Skeletal muscle cell (primary cell): ENCODE data around the gene LRP1.

Source experiments
- DNase-seq: peaks from one replicate; pipeline ENCODE4 v3.0.0-alpha.2; 2010; ENCODE audit warnings: low read depth
- H3K4me3 ChIP-seq: 2 replicates; pipeline ENCODE4 v1.5.1; 2011; ENCODE audit warnings: low read depth, mild to moderate bottlenecking, control low read depth, low read length, moderate library complexity

Gene LRP1

DNA sequence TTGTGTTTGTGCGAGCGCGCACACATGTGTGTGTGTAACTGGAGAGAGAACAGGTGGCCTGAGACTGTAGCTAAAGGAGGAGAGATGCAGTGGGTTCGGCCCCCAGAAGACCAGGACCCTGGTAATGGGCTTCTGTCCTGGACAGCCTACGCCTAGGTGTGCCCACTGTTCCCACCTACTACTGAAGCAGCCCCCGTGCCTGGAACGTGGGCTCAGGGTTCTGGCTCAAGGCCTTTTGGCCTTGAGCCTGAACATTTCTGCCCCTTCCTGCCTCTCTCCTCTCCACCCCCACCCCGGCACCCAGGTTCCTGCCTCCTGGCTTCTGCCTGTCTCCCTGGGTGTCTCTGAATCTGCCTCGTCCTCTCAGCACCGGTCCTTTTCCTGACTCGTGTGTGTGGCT lies 86.8 kb downstream of the LRP1 start:
- H3K4me3 ChIP-seq: no peak overlapping the region
- no peak for DNase-seq

DNA sequence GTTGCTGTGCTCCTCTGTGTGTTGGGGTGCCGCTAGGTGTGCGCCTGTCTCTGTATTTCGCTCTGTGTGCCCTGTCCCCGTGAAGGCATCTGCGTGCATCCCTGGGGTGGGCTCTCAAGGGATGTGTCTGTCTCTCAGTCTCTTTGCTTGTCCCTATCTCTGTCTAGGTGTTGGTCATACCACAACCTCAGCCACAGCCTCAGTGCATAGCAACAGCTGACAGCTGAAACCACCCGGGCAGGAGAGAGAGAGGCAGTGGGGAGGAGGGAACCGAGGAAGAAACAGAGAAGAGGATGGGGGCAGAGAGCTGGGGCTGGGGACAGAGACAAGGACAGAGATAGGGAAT lies 87.4 kb downstream of the LRP1 start:
- no peak for DNase-seq
- H3K4me3 ChIP-seq: no peak overlapping the region

DNA sequence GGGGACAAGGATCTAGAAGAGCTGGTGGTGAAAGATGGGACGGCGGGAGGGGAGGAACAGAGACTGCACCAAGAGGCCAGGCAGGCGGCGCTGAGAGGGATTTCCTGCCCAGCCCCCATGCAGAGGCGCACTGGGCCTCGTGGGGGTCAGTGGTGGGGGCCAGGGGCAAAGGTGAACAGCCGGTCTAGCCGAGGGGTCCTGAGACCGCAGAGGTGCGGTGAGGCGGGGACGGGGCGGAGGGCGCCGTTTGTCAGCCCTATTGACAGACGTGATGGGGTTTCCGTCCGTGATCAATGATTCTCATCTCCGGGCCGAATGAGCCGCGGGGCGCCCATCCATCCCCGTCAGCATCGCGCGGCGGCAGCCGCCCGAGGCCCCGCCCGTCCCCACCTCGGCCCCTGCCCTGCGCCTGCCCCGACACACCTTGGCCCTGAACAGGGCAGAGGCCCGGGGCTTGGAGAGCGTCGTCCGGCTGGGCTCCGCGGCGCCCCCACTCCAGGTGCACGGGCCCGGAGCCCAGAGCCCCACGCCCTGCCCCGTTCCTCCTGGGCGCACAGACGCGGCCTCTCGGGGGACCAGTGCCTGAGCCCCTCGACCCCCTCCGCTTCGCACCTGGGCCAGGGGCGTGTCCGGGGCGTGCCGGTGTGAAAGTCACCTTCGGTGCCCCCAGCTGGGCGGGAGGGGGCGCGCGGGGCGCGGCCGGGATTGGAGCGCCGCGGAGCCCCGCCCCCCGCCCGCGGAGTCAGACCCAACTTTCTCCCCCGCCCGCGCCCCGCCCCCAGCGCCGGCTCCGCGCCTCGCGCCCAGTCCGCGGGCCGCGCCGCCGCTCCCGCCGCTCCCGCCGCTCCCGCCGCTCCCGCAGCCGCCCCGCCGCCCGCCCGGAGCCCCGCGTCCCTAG lies 88.0 kb downstream of the LRP1 start, which contains the start of gene NXPH4:
Gene NXPH4 (plus strand): TSS at position 781 of the 898 bp plus-strand sequence. CDS start 176 bp downstream, outside the sequence.
- DNase-seq: no peak
- peak within 1 kb of the TSS; percentile 60 for H3K4me3 ChIP-seq

DNA sequence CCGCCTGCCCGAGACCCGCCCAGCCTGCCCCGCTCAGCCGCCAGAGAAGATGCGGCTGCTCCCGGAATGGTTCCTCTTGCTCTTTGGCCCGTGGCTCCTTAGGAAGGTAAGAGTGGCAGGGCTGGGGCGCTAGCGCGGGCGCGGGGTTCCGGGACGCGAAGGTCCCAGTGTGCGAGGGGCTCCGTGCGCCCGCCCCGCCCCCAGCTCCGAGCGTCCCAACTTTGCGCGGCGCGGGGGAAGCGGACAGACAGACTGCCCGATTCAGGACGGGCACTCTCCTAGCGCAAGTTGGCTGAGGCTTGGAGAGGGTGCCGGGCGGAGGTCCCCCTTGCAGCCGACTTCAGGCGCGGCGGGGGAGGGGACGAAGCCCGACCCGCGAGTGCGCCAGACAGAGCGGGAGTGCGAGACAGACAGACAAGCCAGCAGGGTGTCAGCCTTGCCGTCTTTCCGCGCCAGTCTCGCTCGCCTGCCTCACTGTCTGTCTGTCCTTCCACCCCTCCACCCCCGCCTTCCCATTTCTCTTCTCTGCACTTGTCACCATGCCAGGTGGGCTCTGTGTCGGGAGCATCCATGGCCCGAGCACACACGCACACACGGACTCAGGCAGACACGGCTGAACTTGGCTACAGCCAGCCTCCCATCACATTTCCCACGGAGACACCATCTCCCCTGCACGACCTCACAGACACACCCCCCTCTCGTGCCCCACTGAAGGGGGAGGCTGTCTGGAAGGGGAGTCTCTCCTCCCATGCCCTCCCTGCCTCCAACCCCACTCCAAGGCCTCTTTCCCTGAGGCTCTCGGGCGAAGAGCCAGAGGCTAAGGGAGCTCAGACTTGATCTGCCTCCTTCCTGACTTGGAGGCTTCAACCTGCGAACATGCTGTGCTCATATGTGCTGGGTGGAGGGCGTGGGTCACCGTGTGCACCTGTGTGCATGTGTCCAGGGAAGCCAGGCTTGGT lies 88.9 kb downstream of the LRP1 start:
- H3K4me3 ChIP-seq: peak overlapping the region; percentile 60
- DNase-seq: no peak

DNA sequence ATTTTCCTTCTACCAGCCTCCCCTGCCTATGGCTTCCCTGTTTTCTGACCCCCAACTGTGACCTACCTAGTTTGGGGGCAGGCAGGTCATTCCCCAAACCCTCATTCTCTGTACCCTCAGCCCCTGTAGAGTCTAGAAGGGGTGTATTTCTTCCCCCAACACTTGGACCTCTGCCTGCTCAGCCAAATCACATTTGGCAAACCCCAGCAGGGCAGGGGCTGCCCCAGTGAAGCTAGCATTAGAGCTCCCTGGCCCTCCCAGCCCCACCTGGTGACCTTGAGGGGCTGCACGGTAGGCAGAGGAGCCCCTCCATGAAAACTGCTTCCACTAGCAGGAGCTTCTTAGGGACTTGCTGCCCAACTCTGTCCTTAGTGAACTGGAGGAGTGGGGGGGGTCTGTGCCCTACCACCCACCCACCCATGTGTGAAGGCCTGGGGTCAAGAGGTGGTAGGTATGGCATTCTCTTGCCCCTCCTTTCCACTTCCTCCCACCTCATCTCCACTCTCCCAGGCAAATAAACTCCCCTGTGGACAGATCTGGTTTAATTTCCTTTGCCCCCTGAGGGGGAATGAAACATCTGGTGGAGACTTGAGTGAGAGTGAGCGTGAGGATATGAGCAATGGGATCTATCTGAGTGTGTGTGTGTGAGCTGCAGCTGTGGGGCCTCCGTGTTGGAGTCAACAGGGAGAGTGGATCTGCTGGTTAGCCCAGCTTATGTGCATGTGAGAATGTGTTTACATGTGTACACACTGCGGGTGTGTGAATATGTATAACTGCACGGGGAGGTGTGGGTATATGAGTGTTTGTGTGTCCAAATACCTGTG lies 90.0 kb downstream of the LRP1 start:
- DNase-seq: no peak
- no peak overlapping the region for H3K4me3 ChIP-seq

DNA sequence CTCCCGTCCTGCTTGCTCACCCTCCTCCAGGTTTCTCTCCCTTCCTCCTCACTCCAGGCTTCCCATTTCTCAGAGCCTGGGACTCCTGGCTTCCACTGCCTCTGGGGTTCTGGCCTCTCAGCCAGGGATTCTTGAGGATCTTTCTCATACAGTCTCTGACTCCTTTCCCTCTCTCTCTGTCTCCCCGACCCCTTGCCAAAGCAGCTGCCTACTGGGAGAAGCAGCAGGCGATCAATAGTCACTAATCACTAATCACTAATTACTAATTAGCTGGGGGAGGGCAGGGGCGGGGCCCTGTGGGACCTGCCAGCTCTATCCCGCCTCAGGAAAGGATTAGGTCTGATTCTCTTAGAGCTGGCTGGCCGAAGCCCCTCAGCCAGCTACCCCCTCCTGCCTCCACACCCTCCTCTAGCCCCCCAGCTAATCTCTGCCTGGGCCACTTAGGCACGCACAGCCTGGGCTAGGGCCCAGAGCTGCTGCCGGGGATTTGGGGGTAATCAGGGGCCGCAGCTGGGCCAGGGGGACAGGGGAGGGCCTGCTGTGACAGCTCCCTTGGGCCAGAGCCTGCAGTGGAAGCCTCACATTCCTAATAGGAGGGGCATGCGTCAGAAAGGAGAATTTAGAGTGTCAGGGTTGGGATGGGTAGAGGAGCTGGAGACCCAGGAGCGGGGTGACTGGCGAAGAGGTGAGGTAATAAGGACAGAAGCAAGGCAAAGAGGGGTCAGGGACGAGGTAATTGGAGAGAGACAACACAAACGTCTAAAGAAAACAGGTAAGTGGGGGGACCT lies 91.1 kb downstream of the LRP1 start:
- no peak for DNase-seq
- H3K4me3 ChIP-seq: no peak overlapping the region

DNA sequence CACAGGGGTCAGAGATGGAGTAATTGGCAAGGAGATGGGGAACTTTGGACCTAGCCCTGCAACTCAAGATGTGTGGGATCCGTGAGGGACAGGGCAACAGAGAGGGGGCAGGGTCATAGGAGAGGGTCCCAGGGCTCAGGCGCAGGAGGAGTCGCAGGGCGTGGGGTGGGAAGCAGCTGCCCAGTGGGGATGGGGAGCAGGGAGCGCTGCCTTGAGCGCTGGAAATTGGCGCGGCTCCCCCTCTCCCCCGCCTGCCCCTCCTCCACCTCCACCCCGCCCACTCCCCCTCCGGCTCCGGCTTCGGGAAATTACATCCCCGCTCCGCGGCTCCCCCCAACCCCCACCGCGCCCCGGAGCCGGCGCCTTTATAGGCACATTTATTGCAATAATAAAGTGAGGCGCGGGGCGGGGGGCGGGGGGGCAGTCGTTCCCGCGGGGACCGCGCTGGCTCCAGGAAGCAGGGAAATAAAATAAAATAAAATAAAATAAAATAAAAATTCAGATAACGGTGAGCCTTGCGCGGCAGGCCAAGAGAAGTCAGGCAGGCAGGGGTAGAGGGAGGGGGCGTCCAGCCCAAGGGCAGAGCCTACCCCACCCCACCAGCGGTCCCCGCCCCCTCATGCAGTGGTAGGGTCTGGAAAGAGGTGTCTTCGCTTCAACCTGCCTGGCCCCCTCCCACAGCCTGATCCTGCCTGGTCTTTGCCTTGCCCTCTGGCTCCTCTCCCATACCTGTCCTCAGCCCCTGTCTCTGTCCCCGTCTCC lies 91.9 kb downstream of the LRP1 start:
- no peak overlapping the region for H3K4me3 ChIP-seq
- no peak for DNase-seq

DNA sequence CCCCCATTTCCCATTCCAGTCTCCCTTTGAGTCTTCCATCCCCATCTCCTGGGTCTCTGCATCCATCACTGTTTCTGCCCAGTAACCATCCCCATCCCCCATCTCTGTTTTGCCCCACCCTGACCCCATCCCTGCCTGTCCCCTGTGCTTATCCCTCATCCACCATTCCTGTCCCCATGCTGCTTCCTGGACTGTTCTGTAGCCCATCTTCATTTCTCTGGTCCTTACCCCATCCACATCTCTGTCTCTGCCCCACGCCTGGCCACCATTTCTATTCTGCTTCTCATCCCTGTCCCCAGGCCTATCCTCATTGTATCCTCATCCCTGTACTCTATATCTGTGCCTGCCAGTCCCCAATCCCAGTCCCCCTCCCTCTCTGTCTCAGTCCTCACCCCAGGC lies 92.5 kb downstream of the LRP1 start:
- H3K4me3 ChIP-seq: no peak overlapping the region
- DNase-seq: no peak

DNA sequence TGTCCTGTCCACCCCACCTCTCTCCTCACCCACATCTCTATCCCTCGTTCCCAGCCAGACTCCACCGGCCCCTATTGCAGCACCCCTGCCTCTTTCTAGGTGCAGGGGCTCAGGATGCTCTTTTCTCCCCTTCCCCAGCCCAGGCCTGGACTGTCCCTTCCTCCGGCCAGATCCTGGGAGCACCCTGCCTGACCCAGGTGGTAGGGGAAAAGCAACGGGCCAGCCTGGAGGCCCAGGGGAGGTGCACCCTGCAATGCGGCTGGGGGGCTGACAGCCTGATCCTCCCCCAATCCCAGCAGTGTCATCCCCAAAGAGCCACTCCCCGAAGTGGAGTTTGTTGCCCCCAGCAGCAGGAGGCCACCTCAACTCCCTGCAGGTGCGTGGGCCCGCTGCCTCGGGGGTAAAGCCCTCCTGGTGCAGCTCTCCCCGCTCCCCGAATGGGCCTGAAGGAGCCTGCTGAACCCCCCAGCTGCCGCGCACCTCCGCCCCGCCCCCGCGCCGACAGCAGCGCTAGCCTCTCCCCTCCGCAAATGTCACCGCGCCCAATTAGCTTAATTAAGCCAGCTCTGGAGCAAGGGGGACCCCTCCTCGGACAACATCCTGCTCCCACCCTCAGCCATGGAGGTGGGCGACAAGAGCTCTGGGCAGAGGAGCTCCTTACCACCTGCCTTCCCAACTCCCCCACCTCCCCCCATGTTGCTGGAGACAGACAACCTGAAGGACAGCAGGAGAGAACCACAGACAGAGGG lies 93.1 kb downstream of the LRP1 start:
- H3K4me3 ChIP-seq: no peak overlapping the region
- DNase-seq: no peak

DNA sequence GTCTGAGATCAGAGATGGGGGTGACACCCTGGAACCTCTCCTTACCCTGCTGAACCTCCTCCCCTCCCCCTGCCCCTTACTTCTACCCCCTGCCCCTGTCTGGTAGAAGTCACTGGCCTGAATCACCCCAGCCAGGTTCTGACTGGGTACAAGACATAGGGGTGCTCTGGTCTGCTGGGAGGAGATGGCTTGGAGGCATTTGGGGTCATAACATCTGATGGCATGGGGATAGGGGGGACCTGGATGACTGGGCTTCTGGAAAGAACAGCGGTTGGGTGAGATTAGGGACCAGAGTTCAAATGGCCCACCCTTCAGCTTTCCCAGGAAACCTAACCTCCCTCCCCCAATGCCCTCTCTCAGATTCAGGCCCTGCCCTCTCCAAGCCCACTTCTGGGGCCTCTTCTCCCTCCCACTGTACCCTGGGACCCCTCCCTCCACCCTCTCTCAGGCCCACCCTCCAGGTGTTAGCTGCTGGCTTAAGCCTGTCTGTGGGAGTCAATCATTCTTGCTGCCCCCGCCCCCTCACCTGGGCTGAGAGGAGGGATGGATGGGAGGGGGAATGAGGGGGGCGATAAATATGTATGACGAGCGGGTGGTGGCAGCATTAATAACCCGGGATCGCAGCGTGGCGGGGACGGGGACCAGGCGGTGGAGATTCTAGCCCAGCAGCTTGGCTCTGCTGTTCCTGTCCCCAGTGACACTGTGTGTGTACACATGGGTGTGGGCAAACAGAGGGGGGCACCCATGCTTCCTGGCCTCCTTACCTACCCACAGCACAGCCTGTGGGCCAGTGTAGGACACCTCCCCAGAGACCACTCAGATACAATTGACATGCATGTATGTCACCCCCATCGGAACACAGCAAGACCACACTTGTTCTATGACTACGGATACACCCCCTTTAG lies 94.3 kb downstream of the LRP1 start:
- no peak overlapping the region for H3K4me3 ChIP-seq

DNA sequence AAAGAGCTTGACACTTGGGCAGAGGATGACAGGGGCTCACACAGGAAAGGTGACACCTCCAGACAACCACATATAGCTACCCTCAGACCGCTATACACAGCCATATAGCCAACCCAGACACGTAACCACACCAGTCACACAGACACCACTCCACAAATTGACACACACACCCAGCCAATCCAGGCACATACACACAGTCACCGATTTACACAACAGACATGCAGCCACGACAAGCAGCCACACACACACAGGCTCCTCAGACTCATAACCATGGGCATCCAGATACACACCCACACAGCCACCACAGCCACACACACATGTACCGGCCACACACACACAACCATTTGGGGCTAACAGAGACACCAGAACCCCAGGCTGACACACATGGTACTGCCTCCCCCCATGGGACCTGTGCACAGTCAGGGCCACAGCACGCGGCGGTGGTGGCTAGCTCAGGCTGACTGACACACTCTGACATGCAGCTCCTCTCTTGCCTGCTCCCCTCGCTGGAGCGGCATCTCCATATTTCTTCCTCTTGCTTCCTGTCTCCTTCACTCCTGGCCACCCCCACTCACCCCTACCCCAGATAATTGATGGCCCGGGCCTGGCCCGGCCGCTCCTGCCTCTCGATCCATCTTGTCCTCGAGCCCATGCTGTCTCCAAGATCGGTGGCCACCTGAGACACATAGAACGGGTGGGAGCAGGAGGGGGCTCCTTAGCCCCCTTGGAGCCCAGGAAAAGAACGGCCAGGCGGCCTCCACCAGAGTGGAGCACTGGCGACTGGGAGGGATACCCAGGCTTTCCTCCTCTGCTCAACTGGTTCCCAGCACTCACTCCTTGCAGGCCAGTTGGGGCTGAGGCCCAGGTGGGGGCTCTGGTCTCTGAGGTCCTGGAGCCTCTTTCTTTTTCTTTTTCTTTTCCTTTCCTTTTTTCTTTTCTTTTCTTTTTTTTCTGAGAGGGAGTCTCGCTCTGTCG lies 95.2 kb downstream of the LRP1 start:
- DNase-seq: no peak
- no peak overlapping the region for H3K4me3 ChIP-seq

More for the DNA sequence above, 94.3 kb downstream of the LRP1 start:
- DNase-seq: no peak

DNA sequence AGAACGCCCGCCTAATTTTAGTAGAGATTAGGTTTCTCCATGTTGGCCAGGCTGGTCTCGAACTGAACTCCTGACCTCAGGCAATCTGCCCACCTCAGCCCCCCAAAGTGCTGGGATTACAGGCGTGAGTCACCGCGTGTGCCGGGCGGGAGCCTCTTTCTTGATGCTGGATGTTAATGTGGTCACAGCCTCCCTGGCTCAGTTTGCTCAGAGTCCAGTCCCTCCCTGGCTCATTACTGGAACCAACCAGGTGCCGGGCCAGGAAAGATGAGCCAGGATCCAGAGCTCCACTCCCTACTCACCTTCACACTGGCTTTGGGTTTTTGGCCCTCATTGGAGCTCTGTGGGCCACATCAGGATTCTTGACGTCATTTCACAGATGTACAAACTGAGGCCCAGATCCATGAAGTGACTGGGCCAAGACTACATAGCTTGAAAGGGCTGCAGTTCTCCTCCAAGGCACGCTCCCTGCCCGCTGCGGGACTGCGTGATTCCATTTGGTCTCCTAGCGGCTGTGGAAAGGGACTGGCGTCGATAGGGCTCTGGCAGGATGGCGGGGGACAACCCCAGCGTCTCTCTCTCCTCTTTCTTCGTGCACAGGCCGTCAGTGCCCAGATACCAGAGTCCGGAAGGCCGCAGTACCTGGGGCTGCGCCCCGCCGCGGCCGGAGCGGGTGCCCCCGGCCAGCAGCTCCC lies 96.1 kb downstream of the LRP1 start:
- DNase-seq: no peak

DNA sequence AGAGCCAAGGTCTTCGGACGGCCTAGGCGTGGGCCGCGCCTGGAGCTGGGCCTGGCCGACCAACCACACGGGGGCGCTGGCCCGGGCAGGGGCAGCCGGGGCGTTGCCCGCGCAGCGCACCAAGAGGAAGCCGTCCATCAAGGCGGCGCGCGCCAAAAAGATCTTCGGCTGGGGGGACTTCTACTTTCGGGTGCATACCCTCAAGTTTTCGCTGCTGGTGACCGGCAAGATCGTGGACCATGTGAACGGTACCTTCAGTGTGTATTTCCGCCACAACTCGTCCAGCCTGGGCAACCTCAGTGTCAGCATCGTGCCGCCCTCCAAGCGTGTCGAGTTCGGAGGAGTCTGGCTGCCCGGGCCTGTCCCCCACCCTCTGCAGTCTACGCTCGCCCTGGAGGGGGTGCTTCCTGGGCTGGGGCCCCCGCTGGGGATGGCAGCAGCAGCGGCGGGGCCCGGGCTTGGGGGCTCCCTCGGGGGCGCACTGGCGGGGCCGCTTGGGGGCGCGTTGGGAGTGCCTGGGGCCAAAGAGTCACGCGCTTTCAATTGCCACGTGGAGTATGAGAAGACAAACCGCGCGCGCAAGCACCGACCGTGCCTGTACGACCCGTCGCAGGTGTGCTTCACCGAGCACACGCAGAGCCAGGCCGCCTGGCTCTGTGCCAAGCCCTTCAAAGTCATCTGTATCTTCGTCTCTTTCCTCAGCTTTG lies 96.8 kb downstream of the LRP1 start:
- no peak for DNase-seq
- no peak overlapping the region for H3K4me3 ChIP-seq

More for the DNA sequence above, 96.1 kb downstream of the LRP1 start:
- no peak overlapping the region for H3K4me3 ChIP-seq

DNA sequence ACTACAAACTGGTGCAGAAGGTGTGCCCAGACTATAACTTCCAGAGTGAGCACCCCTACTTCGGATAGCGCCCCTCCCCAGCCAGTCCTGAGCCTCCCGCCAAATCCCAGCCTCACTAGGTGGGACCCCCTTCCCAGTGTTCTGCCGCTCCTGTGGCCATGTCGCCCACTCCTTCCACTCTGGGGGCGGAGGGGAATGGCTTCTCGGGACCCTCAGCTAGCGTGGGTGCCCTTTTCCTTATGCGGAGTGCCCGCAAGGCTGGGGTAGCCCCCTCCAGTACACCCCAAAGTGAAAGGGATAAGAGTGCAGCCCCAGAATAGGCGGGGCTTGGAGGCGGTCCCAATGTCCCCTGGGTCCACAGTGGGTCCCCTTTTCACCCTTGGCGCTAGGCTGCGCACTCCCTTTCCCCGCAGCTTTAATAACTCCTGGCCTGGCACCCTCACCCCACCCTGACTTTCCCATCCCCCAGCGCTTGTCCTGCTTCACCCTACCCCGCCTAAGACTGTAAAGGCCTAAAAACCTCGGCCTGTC lies 97.5 kb downstream of the LRP1 start:
- no peak overlapping the region for H3K4me3 ChIP-seq
- no peak for DNase-seq
